Right lobe of liver (tissue), 6 donors: ENCODE measurements around the gene TNFRSF13B. TPM values are rescaled to one million over a fixed set of nuclear protein-coding genes. Genes with fewer than 3 reads are reported as not detected.
"Not testable (repeated sequence)": the region's sequence is repeated elsewhere in the genome, so short reads cannot be mapped to it uniquely, and the experiment has no call there.

Experiments
- ATAC-seq, 4 donors: fragments of 200-7000 bp; cut with Tn5 transposase; one replicate each; pipeline ENCODE4 v1.9.1; 2020; ENCODE audit warnings: mild to moderate bottlenecking in 4 of 4, moderate library complexity in 4 of 4
- DNase-seq, 3 donors: peaks; one replicate each; pipeline ENCODE4 v3.0.0-alpha.2; 2020
- H3K27ac ChIP-seq, 3 donors: fragments of 200-600 bp; one replicate each; pipeline ENCODE4 v1.8.0; 2022
- H3K27me3 ChIP-seq, 2 donors: fragments of 200-600 bp; one replicate each; pipeline ENCODE4 v1.8.0; 2022
- H3K36me3 ChIP-seq, 4 donors: fragments of 200-600 bp; sonication (generic) in 1 of 4; one replicate each; pipeline versions ENCODE4 v1.5.1 to v1.8.0; 2017 to 2022; ENCODE audit warnings: control low read depth in 1 of 4
- H3K4me1 ChIP-seq, 4 donors: fragments of 200-600 bp; sonication (generic) in 1 of 4; one replicate each; pipeline versions ENCODE4 v1.5.1 to v1.8.0; 2017 to 2022; ENCODE audit warnings: control low read depth in 1 of 4
- H3K4me3 ChIP-seq, 3 donors: fragments of 200-600 bp; one replicate each; pipeline ENCODE4 v1.8.0; 2022
- H3K9me3 ChIP-seq, 4 donors: fragments of 200-600 bp; sonication (generic) in 1 of 4; one replicate each; pipeline versions ENCODE4 v1.5.1 to v1.8.0; 2017 to 2022; ENCODE audit warnings: control low read depth in 1 of 4
- POLR2A ChIP-seq: fragments of 450-650 bp; IDR thresholded peaks from one replicate; pipeline ENCODE4 v1.6.1; 2017; ENCODE audit warnings: antibody characterized with exemption, mild to moderate bottlenecking
- WGBS: methylation state at CpG from one replicate; pipeline ENCODE4 v1.1.6; 2018; ENCODE audit warnings: low coverage, low lambda C conversion rate; ENCODE audit not compliant: insufficient coverage; ENCODE audit errors: missing lambda C conversion rate; 5-methylcytosine and 5-hydroxymethylcytosine counted together
- intact Hi-C, 2 donors: fragments of 100-400 bp; cut with DNase I; formaldehyde crosslinking; loops; one replicate each; pipeline versions ENCODE4 v1.11.2 to v1.14.1; 2022
- total RNA-seq, 6 experiments: library from RNA; depleted of rRNA in 2 of 6; stranded (reverse); fragments of >200 nt in 2 of 6; fragmentation: NEBNext Ultra II Directional in 3 of 6; extraction: Animal tissue kit (Norgen Biotek cat#: 25700) in 3 of 6; gene quantifications; one replicate each; pipeline versions ENCODE4 v1.1.0 to v1.2.4, GENCODE V29; 2016 to 2023
- TF ChIP-seq, protein P1 (sequence below), 4 donors: fragments of 200-600 bp in 3 of 4; fragments of 450-650 bp in 1 of 4; IDR thresholded peaks; one replicate each; pipeline versions ENCODE4 v1.5.1 to v1.8.0; 2016 to 2022; ENCODE audit warnings: antibody characterized with exemption in 4 of 4, mild to moderate bottlenecking in 2 of 4
- donor health status: DM: no; HTN: yes; CAD: no.
- donor health status: DM: no; HTN: no; CAD: no.
- donor health status: DM: no; HTN: no; CAD: no.
- donor health status: DM: no; HTN: yes; CAD: no.
- donor health status: DM: no; HTN: yes; CAD: no.

Gene TNFRSF13B
- total RNA-seq, 6 experiments from 2014 or later = 0.44 TPM; not detected in 5

DNA sequence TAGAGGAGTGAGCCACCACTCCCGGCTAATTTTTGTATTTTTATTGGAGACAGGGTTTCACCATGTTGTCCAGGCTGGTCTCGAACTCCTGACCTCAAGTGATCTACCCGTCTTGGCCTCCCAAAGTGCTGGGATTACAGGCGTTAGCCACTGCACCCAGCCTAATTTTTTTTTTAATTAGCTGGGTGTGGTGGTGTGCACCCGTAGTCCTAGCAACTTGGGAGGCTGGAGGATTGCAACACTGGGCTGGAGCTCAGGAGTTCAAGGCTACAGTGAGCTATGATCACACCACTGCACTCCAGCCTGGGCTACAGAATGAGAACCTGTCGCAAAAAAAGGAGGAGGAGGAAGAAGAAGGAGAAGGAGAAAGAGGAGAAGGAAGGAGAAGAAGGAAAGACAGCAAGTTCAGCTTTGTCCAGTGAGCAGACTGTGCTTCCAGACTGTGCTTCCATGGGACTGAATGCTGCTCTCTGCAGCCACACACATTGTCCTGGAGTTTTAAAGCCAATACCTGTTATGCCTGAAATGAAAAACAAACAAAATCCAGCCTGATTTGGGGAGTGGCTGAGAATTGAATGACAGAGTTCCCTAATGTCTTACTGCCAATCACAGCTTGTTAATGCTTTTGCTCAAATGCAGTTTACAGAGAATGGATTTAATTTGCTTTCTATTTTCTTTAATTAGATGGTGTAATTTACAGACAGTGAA lies 2.8 kb upstream of the TNFRSF13B start:
- 61% methylated on average over 4 of the region's 6 CpGs for WGBS
- no peaks in the 10 kb centered on the region for H3K36me3 ChIP-seq
- TF ChIP-seq, protein P1, sequence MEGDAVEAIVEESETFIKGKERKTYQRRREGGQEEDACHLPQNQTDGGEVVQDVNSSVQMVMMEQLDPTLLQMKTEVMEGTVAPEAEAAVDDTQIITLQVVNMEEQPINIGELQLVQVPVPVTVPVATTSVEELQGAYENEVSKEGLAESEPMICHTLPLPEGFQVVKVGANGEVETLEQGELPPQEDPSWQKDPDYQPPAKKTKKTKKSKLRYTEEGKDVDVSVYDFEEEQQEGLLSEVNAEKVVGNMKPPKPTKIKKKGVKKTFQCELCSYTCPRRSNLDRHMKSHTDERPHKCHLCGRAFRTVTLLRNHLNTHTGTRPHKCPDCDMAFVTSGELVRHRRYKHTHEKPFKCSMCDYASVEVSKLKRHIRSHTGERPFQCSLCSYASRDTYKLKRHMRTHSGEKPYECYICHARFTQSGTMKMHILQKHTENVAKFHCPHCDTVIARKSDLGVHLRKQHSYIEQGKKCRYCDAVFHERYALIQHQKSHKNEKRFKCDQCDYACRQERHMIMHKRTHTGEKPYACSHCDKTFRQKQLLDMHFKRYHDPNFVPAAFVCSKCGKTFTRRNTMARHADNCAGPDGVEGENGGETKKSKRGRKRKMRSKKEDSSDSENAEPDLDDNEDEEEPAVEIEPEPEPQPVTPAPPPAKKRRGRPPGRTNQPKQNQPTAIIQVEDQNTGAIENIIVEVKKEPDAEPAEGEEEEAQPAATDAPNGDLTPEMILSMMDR (IDR thresholded peaks at IDR 0.05) = no peak
- TF ChIP-seq POLR2A = no peak
- no peak for ATAC-seq
- no peaks in the 10 kb centered on the region for H3K4me1 ChIP-seq
- no peaks in the 10 kb centered on the region for H3K27me3 ChIP-seq
- intact Hi-C loops = no loop called here
- H3K27ac ChIP-seq = no peak overlapping the region
- H3K9me3 ChIP-seq = no peaks in the 10 kb centered on the region
- no peak for DNase-seq
- H3K4me3 ChIP-seq = no peak overlapping the region

GRCh38 chr17:16973760-16974540 lies 2.0 kb upstream of the TNFRSF13B start:
- no peaks in the 10 kb centered on the region for H3K27me3 ChIP-seq
- intact Hi-C loops = no loop called here
- H3K9me3 ChIP-seq = no peaks in the 10 kb centered on the region
- ATAC-seq = no peak
- no peak overlapping the region for H3K4me3 ChIP-seq
- DNase-seq = no peak
- TF ChIP-seq, protein P1 (IDR thresholded peaks at IDR 0.05) = no peak
- TF ChIP-seq POLR2A = no peak
- no peaks in the 10 kb centered on the region for H3K4me1 ChIP-seq
- H3K27ac ChIP-seq = no peak overlapping the region
- 67% methylated on average over 9 of the region's 13 CpGs for WGBS
- H3K36me3 ChIP-seq = no peaks in the 10 kb centered on the region

DNA sequence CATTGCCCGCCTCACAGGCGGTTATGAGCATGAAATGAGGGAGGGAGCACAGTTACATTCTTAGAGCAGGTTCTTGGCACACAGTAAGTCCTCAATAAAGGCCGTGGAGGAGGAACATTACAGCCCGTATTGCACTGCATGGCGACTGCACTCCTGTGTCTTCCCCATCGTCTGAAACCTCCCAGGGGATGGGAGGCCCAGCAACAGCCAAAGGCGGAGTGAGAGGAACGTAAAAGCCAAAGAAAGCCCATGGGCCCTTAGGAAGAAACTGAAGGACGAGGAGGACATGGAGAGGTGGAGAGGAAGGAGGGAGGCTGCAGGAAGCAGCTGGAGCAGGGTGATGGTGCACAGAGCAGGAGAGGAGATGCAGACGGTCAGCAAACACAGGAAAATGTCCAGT lies 1.1 kb upstream of the TNFRSF13B start:
- intact Hi-C loops, H3K4me1 ChIP-seq, H3K9me3 ChIP-seq, H3K27ac ChIP-seq, DNase-seq, ATAC-seq, H3K36me3 ChIP-seq, H3K27me3 ChIP-seq, H3K4me3 ChIP-seq: not testable (repeated sequence)
- WGBS = 74% methylated on average over 10 of the region's 10 CpGs

DNA sequence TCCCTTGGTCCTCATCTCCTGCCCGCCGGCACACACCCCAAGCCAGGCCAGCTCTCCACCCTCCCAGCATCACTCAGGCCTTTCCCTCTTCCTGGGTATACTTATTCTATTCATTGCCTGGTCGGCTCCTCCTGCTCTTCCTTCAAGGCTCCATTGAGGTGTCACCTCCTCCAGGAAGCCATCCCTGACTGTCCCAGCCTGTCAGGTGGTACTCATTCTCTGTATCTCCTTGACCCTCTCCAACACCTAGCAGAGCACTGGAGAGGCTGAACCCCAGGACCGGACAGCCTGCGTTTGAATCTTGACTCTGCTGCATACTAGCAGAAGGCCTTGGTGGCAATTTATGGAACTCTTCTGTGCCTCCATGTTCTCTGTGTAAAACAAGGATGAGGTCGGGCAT lies 428 bp upstream of the TNFRSF13B start:
- Histone ChIP-seq H3K4me3 (no peak overlapping the region), H3K36me3 (no peaks in the 10 kb centered on the region), H3K9me3 (no peaks in the 10 kb centered on the region), H3K27me3 (no peaks in the 10 kb centered on the region), H3K27ac (no peak overlapping the region), H3K4me1 (no peaks in the 10 kb centered on the region)
- TF ChIP-seq POLR2A = no peak
- TF ChIP-seq, protein P1 (IDR thresholded peaks at IDR 0.05) = no peak
- ATAC-seq (no peak), DNase-seq (no peak)
- intact Hi-C loops = no loop called here
- 76% methylated on average over 3 of the region's 6 CpGs for WGBS
